Prostate gland (tissue), 2 donors: ENCODE results near the gene SSBP3.

Source experiments
- CTCF ChIP-seq, 4 experiments: fragments of 200-600 bp in 2 of 4; fragments of 450-650 bp in 2 of 4; sonication (generic) in 2 of 4; IDR thresholded peaks; 1 replicate in 3 of 4; 2 replicates in 1 of 4; pipeline ENCODE4 v1.5.1; 2016 to 2019; ENCODE audit warnings: antibody characterized with exemption in 4 of 4, mild to moderate bottlenecking in 2 of 4, moderate library complexity in 2 of 4
- POLR2AphosphoS5 ChIP-seq: sonication (generic); formaldehyde crosslinking; IDR thresholded peaks from one replicate; pipeline ENCODE4 v1.6.1; 2017; ENCODE audit warnings: antibody characterized with exemption

DNA sequence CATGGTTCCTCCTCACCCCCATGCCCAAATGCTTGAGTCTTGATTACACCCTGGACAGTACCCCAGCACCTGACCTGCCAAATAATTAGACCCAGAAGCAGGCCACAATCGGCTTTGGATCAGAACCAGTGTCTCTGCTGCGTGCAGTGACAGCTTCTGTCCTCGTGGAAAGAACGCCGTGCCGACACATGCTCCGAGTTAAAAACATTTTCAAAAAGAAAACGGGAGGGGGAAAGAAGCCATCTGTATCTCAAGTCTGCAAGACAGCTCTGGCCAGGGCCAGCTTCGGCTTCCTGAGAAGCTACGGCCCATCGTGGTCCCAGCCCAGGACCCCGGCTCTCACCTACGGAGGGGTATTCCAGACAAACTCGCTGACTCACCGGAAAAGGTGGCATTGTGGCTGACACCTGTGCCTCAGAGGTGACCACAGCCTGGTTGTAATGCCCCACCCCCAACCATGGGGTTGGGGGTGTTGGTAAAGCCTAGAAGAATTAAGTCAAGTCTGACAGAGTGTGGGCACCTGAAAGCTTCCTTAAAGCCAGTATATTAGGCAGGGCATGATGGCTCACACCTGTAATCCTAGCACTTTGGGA lies 25.8 kb downstream of the SSBP3 start:
- no peak for TF ChIP-seq CTCF (IDR thresholded peaks at IDR 0.05)
- TF ChIP-seq POLR2AphosphoS5 = no peak
